ENCODE data around the gene SIK3.
"Not testable (repeated sequence)": the region's sequence is repeated elsewhere in the genome, so short reads cannot be mapped to it uniquely, and the experiment has no call there.

SIK3 gene

DNA sequence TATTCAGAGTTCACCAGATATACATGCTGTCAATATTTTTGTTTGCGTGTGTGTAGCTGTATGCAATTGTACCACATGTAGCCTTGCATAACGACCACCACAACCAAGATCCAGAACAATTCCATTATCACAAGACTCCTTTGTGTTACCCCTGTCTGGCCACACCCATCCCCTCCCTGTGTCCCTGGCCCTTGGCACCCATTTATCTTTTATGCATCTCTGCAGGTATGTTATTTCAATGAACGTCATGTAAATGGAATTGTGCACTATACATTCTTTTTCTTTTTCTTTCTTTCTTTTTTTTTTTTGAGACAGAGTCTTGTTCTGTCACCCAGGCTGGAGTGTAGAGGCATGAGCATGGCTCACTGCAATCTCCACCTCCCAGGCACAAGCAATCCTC, 36.2 kb upstream of the SIK3 start:
- in situ Hi-C loops (cut with HindIII; ENCODE audit: low sequenced_read_pairs) = no loop called here
- no peak overlapping the region for H3K4me3 ChIP-seq (ENCODE audit: low read depth, low read length)
- no peak for TF ChIP-seq CTCF (IDR thresholded peaks at IDR 0.05; ENCODE audit: low read depth, low read length)
- DNase-seq (ENCODE audit: low read depth, low spot score) = no peak

GRCh38 chr11:117130879-117131278, 32.7 kb upstream of the SIK3 start:
- H3K4me3 ChIP-seq (ENCODE audit: low read depth, low read length) = no peak overlapping the region
- TF ChIP-seq CTCF (IDR thresholded peaks at IDR 0.05; ENCODE audit: low read depth, low read length) = no peak
- in situ Hi-C loops (cut with HindIII; ENCODE audit: low sequenced_read_pairs) = no loop called here
- no peak for DNase-seq (ENCODE audit: low read depth, low spot score)

GRCh38 chr11:117130396-117130795, 32.2 kb upstream of the SIK3 start:
- DNase-seq (ENCODE audit: low read depth, low spot score); H3K4me3 ChIP-seq (ENCODE audit: low read depth, low read length); in situ Hi-C loops (cut with HindIII; ENCODE audit: low sequenced_read_pairs): not testable (repeated sequence)

GRCh38 chr11:117128289-117128688, 30.1 kb upstream of the SIK3 start:
- no peak for DNase-seq (ENCODE audit: low read depth, low spot score)
- no peak overlapping the region for H3K4me3 ChIP-seq (ENCODE audit: low read depth, low read length)
- in situ Hi-C loops (cut with HindIII; ENCODE audit: low sequenced_read_pairs) = no loop called here
- no peak for TF ChIP-seq CTCF (IDR thresholded peaks at IDR 0.05; ENCODE audit: low read depth, low read length)

GRCh38 chr11:117127171-117127901, 29.1 kb upstream of the SIK3 start:
- in situ Hi-C loops (cut with HindIII; ENCODE audit: low sequenced_read_pairs) = no loop called here
- TF ChIP-seq CTCF (IDR thresholded peaks at IDR 0.05; ENCODE audit: low read depth, low read length) = no peak
- H3K4me3 ChIP-seq (ENCODE audit: low read depth, low read length) = no peak overlapping the region

DNA sequence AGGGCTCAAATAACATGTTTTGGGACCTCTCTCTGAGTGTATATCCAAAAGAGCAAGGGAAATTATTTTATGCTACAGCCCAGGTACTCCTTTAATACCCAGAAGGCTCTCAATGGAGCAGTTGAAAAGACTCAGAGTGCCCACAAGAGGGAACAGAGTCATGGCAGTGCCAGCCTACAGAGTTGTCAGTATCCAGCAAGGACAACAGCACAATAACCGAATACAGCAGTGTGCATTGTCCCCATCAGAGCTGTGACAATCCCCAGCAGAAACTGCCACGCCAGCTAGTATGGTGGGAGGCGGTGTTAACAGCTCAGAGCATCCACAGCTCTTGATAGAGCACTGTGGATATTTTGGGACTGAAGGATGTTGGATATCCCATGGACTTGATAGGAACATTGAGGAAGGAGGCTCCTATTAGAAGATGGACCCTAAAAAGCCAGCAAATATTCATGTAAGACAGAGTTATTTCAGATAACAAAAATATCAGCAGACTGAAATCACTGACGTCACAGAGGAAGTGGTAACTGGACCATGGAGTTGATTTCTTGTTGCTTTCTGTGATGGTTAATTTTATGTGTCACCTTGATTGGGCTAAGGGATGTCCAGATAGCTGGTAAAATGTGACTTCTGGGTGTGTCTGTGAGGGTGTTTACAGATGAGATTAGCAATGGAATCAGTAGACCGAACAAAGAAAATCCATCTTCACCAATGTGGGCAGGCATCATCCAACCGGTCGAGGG, 28.2 kb upstream of the SIK3 start:
- in situ Hi-C loops (cut with HindIII; ENCODE audit: low sequenced_read_pairs) = no loop called here
- no peak for DNase-seq (ENCODE audit: low read depth, low spot score)
- no peak for TF ChIP-seq CTCF (IDR thresholded peaks at IDR 0.05; ENCODE audit: low read depth, low read length)
- no peak overlapping the region for H3K4me3 ChIP-seq (ENCODE audit: low read depth, low read length)

More at GRCh38 chr11:117127171-117127901, 29.1 kb upstream of the SIK3 start:
- DNase-seq (ENCODE audit: low read depth, low spot score) = no peak

- DNase-seq (ENCODE audit: low read depth, low spot score) = no peak
- no peak overlapping the region for H3K4me3 ChIP-seq (ENCODE audit: low read depth, low read length)
- in situ Hi-C loops (cut with HindIII; ENCODE audit: low sequenced_read_pairs) = no loop called here
- no peak for TF ChIP-seq CTCF (IDR thresholded peaks at IDR 0.05; ENCODE audit: low read depth, low read length)
Observed at GRCh38 chr11:117122556-117122955, 24.3 kb upstream of the SIK3 start.
